Progenitor cell of endocrine pancreas (in vitro differentiated cells): Measurements from ENCODE around the gene ZKSCAN8. TPM values are rescaled to one million over a fixed set of nuclear protein-coding genes. Genes with fewer than 3 reads are reported as not detected.

Source experiments
- DNase-seq: peaks from one replicate; pipeline ENCODE4 v3.0.0; 2021; ENCODE audit warnings: low spot score; ENCODE audit not compliant: unreplicated experiment
- H3K27ac Mint-ChIP-seq: 2 replicates; pipeline ENCODE4 v1.8.0; 2021; ENCODE audit warnings: mild to moderate bottlenecking, moderate library complexity, mixed read lengths
- H3K27me3 Mint-ChIP-seq: 2 replicates; pipeline ENCODE4 v1.8.0; 2021; ENCODE audit warnings: mixed read lengths
- H3K36me3 Mint-ChIP-seq: 2 replicates; pipeline ENCODE4 v1.8.0; 2022; ENCODE audit warnings: mixed read lengths; ENCODE audit not compliant: insufficient read depth
- H3K4me1 Mint-ChIP-seq: 2 replicates; pipeline ENCODE4 v1.8.0; 2021; ENCODE audit warnings: low read depth, mixed read lengths
- H3K4me3 Mint-ChIP-seq: 2 replicates; pipeline ENCODE4 v1.8.0; 2021; ENCODE audit warnings: low read depth, mild to moderate bottlenecking, moderate library complexity, mixed read lengths
- H3K9me3 Mint-ChIP-seq: 2 replicates; pipeline ENCODE4 v1.8.0; 2021; ENCODE audit warnings: low read depth, mixed read lengths
- total RNA-seq: library from RNA; stranded (reverse); gene quantifications from 2 replicates; pipeline ENCODE4 v1.2.1, GENCODE V29; 2021
- TF ChIP-seq, protein P1 (sequence below): fragments of 200-600 bp; sonication (generic); IDR thresholded peaks from one replicate; pipeline ENCODE4 v1.5.0; 2021; ENCODE audit warnings: antibody characterized with exemption, mild to moderate bottlenecking; ENCODE audit not compliant: unreplicated experiment

The ZKSCAN8 gene
- total RNA-seq, 1 donor from 2014 or later = 47.6 TPM

DNA sequence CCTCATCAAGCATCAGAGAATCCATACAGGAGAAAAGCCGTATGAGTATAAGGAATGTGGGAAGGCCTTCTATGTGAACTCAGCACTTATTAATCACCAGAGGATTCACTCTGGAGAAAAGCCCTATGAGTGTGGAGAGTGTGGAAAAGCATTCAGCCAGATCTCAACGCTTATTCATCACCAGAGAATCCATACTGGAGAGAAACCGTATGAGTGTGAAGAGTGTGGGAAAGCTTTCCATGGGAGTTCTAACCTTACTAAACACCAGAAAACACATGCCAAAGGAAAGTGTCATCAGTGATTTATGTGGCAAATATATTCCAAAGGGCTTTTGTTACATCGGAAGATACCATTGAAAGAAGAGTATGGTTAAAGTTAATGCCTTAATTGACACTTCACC is 25.4 kb downstream of the ZKSCAN8 start:
- peaks cover 7% of the 10 kb centered on the region for H3K36me3 Mint-ChIP-seq
- peaks cover 4% of the 10 kb centered on the region for H3K9me3 Mint-ChIP-seq
- peaks cover 2% of the 10 kb centered on the region for H3K4me1 Mint-ChIP-seq
- TF ChIP-seq, protein P1, sequence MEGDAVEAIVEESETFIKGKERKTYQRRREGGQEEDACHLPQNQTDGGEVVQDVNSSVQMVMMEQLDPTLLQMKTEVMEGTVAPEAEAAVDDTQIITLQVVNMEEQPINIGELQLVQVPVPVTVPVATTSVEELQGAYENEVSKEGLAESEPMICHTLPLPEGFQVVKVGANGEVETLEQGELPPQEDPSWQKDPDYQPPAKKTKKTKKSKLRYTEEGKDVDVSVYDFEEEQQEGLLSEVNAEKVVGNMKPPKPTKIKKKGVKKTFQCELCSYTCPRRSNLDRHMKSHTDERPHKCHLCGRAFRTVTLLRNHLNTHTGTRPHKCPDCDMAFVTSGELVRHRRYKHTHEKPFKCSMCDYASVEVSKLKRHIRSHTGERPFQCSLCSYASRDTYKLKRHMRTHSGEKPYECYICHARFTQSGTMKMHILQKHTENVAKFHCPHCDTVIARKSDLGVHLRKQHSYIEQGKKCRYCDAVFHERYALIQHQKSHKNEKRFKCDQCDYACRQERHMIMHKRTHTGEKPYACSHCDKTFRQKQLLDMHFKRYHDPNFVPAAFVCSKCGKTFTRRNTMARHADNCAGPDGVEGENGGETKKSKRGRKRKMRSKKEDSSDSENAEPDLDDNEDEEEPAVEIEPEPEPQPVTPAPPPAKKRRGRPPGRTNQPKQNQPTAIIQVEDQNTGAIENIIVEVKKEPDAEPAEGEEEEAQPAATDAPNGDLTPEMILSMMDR = no peak
- DNase-seq = no peak
- H3K4me3 Mint-ChIP-seq = no peak overlapping the region
- peaks cover 5% of the 10 kb centered on the region for H3K27me3 Mint-ChIP-seq
- no peak overlapping the region for H3K27ac Mint-ChIP-seq

DNA sequence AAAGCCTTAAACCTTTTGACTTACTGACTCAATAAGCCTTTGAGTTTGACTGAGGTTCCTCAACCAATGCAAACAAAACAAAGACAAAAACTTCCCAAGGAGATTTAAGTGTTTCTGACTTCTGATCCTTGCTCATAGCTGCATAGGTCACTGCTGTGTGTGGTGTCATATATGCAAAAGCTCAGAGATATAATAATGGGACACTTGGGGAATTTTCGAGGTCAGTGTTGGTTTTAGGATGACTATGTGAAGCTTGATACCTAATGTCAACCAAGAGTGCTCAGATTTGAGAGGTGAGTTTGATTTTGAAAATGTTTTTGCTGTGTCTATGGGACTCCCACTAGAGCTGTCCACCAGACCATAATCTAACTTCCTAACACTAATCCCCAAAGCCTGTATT is 26.2 kb downstream of the ZKSCAN8 start:
- TF ChIP-seq, protein P1 = no peak
- no peak for DNase-seq
- no peak overlapping the region for H3K4me3 Mint-ChIP-seq
- H3K27me3 Mint-ChIP-seq = no peaks in the 10 kb centered on the region
- H3K36me3 Mint-ChIP-seq = peaks cover 4% of the 10 kb centered on the region
- H3K27ac Mint-ChIP-seq = no peak overlapping the region
- no peaks in the 10 kb centered on the region for H3K9me3 Mint-ChIP-seq
- H3K4me1 Mint-ChIP-seq = no peaks in the 10 kb centered on the region

DNA sequence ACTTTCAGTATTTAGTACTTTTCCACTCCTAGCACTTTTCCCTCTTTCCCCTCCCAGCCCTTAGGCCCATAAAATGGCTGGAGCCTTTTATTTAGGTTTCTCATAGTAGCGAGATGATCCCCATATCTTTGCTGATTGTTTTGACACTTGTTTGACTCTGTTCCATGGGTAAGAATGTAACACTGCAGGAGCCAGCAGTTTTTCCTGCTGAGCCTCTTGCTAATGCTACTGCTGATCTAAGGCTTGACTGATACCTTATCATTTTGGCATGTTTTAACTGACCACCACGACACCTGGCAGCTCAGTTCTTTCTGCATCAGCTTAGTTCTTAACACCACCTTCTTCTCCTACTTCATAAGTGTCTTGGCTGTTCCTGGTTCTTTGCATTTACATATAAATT is 29.6 kb downstream of the ZKSCAN8 start:
- no peak overlapping the region for H3K27ac Mint-ChIP-seq
- TF ChIP-seq, protein P1 = no peak
- no peaks in the 10 kb centered on the region for H3K4me1 Mint-ChIP-seq
- peaks cover 11% of the 10 kb centered on the region for H3K9me3 Mint-ChIP-seq
- H3K36me3 Mint-ChIP-seq = peaks cover 4% of the 10 kb centered on the region
- DNase-seq = no peak
- H3K4me3 Mint-ChIP-seq = no peak overlapping the region
- peaks cover 2% of the 10 kb centered on the region for H3K27me3 Mint-ChIP-seq

DNA sequence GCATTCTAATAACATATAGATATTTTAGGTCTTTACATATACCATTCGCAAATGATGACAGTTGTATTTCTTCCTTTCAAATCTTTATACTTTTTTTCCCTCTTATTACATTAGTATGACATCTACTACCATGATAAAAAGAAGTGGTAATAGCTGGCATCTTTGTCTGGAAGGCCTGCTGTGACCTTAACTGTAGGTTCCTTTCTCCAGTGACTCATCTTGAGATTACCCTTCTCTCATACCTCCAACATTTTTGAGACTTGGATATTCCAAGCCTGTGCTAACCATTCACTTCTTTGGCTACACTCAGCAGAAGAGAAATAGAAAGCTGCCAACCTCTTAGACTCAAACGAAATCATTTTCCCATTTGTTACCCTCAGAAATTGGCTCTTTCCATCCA is 30.3 kb downstream of the ZKSCAN8 start:
- H3K36me3 Mint-ChIP-seq = peaks cover 4% of the 10 kb centered on the region
- no peak overlapping the region for H3K4me3 Mint-ChIP-seq
- TF ChIP-seq, protein P1 = no peak
- peaks cover 16% of the 10 kb centered on the region for H3K9me3 Mint-ChIP-seq
- H3K27me3 Mint-ChIP-seq = peaks cover 2% of the 10 kb centered on the region
- H3K4me1 Mint-ChIP-seq = no peaks in the 10 kb centered on the region
- no peak overlapping the region for H3K27ac Mint-ChIP-seq
- DNase-seq = no peak

DNA sequence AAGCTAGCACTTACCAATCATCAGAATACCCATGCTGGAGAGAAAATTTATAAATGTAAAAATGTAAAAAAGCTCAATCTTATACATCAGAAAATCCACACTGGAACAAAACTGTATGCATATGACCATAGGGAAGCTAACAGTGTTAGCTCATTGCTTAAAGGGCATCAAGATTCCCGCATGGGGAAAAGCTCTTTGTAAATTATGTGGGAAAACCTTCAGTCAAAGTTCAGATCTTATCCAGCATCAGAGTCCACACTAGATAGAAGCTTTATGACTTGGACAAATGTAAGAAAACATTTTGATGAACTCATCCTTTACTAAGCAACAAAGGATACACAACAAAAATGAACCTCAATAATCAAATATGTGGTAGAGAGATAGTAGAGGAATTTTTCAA is 34.7 kb downstream of the ZKSCAN8 start:
- Mint-ChIP-seq H3K4me1 (no peaks in the 10 kb centered on the region), H3K9me3 (peaks cover 26% of the 10 kb centered on the region), H3K27ac (no peak overlapping the region), H3K27me3 (peaks cover 2% of the 10 kb centered on the region), H3K4me3 (no peak overlapping the region), H3K36me3 (peaks cover 2% of the 10 kb centered on the region)
- DNase-seq = no peak
- TF ChIP-seq, protein P1 = no peak

DNA sequence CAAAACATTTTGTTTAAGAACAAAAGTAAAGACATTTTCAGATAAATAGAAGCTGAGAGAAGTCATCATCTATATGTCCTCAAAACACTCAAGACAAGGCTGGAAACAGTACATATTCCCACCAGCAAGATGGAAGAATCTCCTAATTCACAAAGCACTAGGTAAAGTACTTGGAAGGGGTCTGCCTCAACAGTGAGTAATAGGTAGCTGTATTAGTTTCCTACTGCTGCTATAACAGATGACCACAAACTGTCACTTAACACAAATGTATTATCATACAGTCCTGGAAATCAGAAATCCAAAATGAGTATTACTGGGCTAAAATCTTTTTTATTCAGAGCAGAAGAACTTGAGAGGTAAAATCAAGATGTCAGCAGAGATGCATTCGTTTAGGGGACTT is 40.6 kb downstream of the ZKSCAN8 start:
- no peak overlapping the region for H3K4me3 Mint-ChIP-seq
- no peaks in the 10 kb centered on the region for H3K27me3 Mint-ChIP-seq
- no peak overlapping the region for H3K27ac Mint-ChIP-seq
- no peaks in the 10 kb centered on the region for H3K36me3 Mint-ChIP-seq
- TF ChIP-seq, protein P1 = no peak
- no peaks in the 10 kb centered on the region for H3K4me1 Mint-ChIP-seq
- DNase-seq = no peak
- H3K9me3 Mint-ChIP-seq = peaks cover 30% of the 10 kb centered on the region
